C4-2B (cell line): ENCODE results near the gene DHRS9.

Experiments
- ZFX ChIP-seq: fragments of 450-650 bp; IDR thresholded peaks from 2 replicates; pipeline ENCODE4 v1.6.1; 2017
- TF ChIP-seq, protein P1 (sequence below): fragments of 450-650 bp; conservative IDR thresholded peaks from 2 replicates; pipeline ENCODE4 v1.5.1; 2017; ENCODE audit warnings: mild to moderate bottlenecking

DNA sequence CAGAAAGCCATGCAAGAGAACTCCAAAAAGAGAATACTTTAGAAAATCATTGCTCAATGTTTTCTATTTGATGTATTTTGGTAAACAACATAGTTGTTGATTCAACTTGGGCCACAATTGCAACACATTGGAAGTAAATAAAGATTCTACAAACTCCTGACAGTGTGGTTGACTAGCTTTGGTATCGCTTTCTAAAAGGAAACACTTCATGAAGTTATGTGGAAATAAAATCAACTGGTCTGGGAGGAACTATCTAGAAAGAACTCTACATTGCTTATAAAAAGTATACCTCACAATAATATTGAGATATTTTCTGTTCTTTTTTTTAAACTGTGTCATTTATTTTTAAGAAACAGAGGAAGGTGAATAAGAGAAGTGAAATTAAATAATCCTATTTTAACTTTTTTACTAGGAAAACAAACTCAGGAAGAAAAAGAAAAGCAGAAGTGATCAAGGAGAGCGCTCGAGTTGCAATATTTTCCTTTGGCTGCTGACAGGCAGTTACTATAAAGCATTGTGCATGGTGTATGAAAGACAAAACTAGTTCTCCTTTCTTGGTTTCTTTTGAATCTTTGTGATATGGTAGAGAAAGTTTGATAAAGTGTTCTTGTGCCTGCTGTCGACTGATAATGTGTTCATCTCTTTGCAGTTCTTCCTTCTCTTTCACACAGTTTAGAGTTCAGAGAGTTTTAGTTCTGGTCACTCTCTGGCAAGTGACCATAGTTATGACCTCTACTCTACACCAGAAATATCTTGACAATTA lies 3.0 kb downstream of the DHRS9 start:
- TF ChIP-seq, protein P1, sequence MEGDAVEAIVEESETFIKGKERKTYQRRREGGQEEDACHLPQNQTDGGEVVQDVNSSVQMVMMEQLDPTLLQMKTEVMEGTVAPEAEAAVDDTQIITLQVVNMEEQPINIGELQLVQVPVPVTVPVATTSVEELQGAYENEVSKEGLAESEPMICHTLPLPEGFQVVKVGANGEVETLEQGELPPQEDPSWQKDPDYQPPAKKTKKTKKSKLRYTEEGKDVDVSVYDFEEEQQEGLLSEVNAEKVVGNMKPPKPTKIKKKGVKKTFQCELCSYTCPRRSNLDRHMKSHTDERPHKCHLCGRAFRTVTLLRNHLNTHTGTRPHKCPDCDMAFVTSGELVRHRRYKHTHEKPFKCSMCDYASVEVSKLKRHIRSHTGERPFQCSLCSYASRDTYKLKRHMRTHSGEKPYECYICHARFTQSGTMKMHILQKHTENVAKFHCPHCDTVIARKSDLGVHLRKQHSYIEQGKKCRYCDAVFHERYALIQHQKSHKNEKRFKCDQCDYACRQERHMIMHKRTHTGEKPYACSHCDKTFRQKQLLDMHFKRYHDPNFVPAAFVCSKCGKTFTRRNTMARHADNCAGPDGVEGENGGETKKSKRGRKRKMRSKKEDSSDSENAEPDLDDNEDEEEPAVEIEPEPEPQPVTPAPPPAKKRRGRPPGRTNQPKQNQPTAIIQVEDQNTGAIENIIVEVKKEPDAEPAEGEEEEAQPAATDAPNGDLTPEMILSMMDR = no peak
- no peak for TF ChIP-seq ZFX
